Endodermal cell (in vitro differentiated cells): ENCODE results near the gene FGF12. TPM values are rescaled to one million over a fixed set of nuclear protein-coding genes. Genes with fewer than 3 reads are reported as not detected.

Experiments
- DNase-seq: peaks from one replicate; pipeline ENCODE4 v3.0.0-alpha.2; 2017
- H3K27ac ChIP-seq: 2 replicates; pipeline ENCODE4 v1.5.1; 2013; ENCODE audit warnings: mild to moderate bottlenecking, low read depth, low read length, moderate library complexity
- H3K27me3 ChIP-seq: 2 replicates; pipeline ENCODE4 v1.6.1; 2013; ENCODE audit warnings: mild to moderate bottlenecking, low read length, moderate library complexity; ENCODE audit not compliant: insufficient read depth, control insufficient read depth, poor library complexity, severe bottlenecking
- H3K36me3 ChIP-seq: 2 replicates; pipeline ENCODE4 v1.7.0; 2013; ENCODE audit warnings: mild to moderate bottlenecking, low read length, moderate library complexity; ENCODE audit not compliant: control insufficient read depth, insufficient read depth
- H3K4me1 ChIP-seq: one replicate; pipeline ENCODE4 v1.7.0; 2013; ENCODE audit warnings: low read length; ENCODE audit not compliant: control insufficient read depth, insufficient read depth
- H3K4me3 ChIP-seq: 2 replicates; pipeline ENCODE4 v1.5.1; 2013; ENCODE audit warnings: mild to moderate bottlenecking, low read length, moderate library complexity
- H3K9ac ChIP-seq: 2 replicates; pipeline ENCODE4 v1.6.1; 2013; ENCODE audit warnings: mild to moderate bottlenecking, low read length, moderate library complexity; ENCODE audit not compliant: poor library complexity, severe bottlenecking; ENCODE audit errors: extremely low read depth
- H3K9me3 ChIP-seq: 2 replicates; pipeline ENCODE4 v1.6.1; 2013; ENCODE audit warnings: mild to moderate bottlenecking, low read length, moderate library complexity; ENCODE audit not compliant: control insufficient read depth
- H3K27ac Mint-ChIP-seq: 2 replicates; pipeline ENCODE4 v1.8.0; 2020; ENCODE audit warnings: mixed read lengths
- H3K27me3 Mint-ChIP-seq: 2 replicates; pipeline ENCODE4 v1.8.0; 2021; ENCODE audit warnings: mild to moderate bottlenecking, mixed read lengths; ENCODE audit not compliant: insufficient read depth
- H3K36me3 Mint-ChIP-seq: 2 replicates; pipeline ENCODE4 v1.8.0; 2020; ENCODE audit warnings: low read depth, mixed read lengths
- H3K4me1 Mint-ChIP-seq: 2 replicates; pipeline ENCODE4 v1.8.0; 2020; ENCODE audit warnings: mixed read lengths
- H3K4me3 Mint-ChIP-seq: 2 replicates; pipeline ENCODE4 v1.8.0; 2020; ENCODE audit warnings: mild to moderate bottlenecking, moderate library complexity, mixed read lengths
- H3K9me3 Mint-ChIP-seq: 2 replicates; pipeline ENCODE4 v1.8.0; 2020; ENCODE audit warnings: mild to moderate bottlenecking, mixed read lengths
- WGBS, 2 experiments: methylation state at CpG; one replicate each; pipeline versions ENCODE4 v1.1.5 to v1.1.7; 2013; ENCODE audit warnings: missing lambda C conversion rate in 2 of 2, mixed read lengths in 1 of 2; ENCODE audit not compliant: insufficient coverage in 1 of 2, insufficient read length in 1 of 2; 5-methylcytosine and 5-hydroxymethylcytosine counted together
- total RNA-seq, 2 donors: library from RNA; stranded (reverse); fragmentation: NEBNext Ultra II Directional in 1 of 2; extraction: Animal tissue kit (Norgen Biotek cat#: 25700) in 1 of 2; gene quantifications; 2 replicates in 1 of 2; 3 replicates in 1 of 2; pipeline ENCODE4 v1.2.1, GENCODE V29; 2021
- TF ChIP-seq, protein P1 (sequence below): fragments of 200-600 bp; sonication (generic); conservative IDR thresholded peaks from 2 replicates; pipeline ENCODE4 v1.5.0; 2021; ENCODE audit warnings: antibody characterized with exemption, mild to moderate bottlenecking

FGF12 gene
- total RNA-seq, 2 donors from 2014 or later, result 22.9 to 25.2 TPM

DNA sequence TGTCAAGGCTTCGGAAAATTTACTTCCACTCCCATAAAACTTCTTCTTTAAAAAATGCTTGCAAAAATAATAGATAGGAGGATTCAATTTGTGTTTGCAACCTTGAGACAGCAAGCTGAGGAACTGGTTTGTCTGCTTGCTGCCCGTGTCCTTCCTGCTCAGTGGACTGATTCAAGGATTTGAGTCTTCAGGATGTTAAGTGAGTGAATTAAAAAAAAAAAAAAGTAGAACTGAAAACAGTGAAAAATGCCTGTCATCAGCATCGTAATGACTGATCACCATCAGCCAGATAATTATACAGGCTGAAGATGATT, 453.7 kb downstream of the FGF12 start:
- Histone ChIP-seq H3K27ac (no peak overlapping the region), H3K27me3 (no peaks in the 10 kb centered on the region), H3K4me1 (no peaks in the 10 kb centered on the region), H3K9ac (no peak overlapping the region), H3K4me3 (no peak overlapping the region), H3K36me3 (no peaks in the 10 kb centered on the region), H3K9me3 (no peaks in the 10 kb centered on the region)
- H3K4me3 Mint-ChIP-seq, result no peak overlapping the region
- TF ChIP-seq, protein P1, sequence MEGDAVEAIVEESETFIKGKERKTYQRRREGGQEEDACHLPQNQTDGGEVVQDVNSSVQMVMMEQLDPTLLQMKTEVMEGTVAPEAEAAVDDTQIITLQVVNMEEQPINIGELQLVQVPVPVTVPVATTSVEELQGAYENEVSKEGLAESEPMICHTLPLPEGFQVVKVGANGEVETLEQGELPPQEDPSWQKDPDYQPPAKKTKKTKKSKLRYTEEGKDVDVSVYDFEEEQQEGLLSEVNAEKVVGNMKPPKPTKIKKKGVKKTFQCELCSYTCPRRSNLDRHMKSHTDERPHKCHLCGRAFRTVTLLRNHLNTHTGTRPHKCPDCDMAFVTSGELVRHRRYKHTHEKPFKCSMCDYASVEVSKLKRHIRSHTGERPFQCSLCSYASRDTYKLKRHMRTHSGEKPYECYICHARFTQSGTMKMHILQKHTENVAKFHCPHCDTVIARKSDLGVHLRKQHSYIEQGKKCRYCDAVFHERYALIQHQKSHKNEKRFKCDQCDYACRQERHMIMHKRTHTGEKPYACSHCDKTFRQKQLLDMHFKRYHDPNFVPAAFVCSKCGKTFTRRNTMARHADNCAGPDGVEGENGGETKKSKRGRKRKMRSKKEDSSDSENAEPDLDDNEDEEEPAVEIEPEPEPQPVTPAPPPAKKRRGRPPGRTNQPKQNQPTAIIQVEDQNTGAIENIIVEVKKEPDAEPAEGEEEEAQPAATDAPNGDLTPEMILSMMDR, result no peak
- peaks cover 8% of the 10 kb centered on the region for H3K4me1 Mint-ChIP-seq
- peaks cover 2% of the 10 kb centered on the region for H3K36me3 Mint-ChIP-seq
- H3K9me3 Mint-ChIP-seq, result no peaks in the 10 kb centered on the region
- DNase-seq, result no peak
- 91 to 100% methylated on average over 1 to 3 of the region's 3 CpGs for WGBS, 2 experiments
- no peaks in the 10 kb centered on the region for H3K27me3 Mint-ChIP-seq
- H3K27ac Mint-ChIP-seq, result no peak overlapping the region

DNA sequence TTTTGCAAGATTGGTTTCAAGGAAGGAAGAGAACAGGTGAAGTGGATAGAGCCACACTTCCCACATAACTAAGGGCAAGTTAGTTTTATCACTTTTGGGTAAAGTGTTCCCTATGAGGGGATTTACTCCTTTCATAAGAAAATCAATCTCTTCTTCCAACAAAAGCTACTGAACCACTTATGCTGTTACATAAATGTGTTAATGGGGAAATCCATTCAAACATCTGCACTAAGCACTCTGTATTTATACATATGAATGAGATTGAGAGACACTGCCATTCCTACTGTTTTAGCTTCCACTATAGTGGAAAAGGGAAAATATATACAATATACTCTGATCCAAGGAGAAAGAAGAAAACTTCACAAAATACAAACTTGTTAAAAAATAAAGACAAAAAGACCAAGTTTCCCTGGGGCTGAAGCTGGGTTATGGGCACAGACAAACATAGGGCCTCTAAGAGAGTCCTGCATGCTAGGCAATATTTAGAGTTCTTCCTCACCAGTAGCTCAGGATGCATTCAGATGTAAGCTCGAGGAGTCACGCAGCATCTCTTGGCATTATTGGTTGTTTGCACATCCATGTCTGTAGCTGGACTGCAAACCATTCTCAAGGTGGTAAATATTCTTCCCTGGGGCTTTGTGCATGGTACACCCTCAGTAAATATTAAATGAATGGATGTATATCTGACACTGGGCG, 454.2 kb downstream of the FGF12 start:
- peaks cover 4% of the 10 kb centered on the region for H3K9me3 ChIP-seq
- TF ChIP-seq, protein P1, result no peak
- H3K36me3 Mint-ChIP-seq, result peaks cover 6% of the 10 kb centered on the region
- H3K4me1 ChIP-seq, result no peaks in the 10 kb centered on the region
- H3K36me3 ChIP-seq, result no peaks in the 10 kb centered on the region
- H3K27me3 Mint-ChIP-seq, result no peaks in the 10 kb centered on the region
- H3K27me3 ChIP-seq, result no peaks in the 10 kb centered on the region
- WGBS, 2 experiments, result 97 to 100% methylated on average over 2 to 3 of the region's 3 CpGs
- peak overlapping the region; percentile 27 for H3K27ac Mint-ChIP-seq
- no peak for DNase-seq
- H3K27ac ChIP-seq, result no peak overlapping the region
- H3K4me1 Mint-ChIP-seq, result peaks cover 8% of the 10 kb centered on the region
- H3K4me3 ChIP-seq, result no peak overlapping the region
- H3K4me3 Mint-ChIP-seq, result no peak overlapping the region
- no peak overlapping the region for H3K9ac ChIP-seq
- peaks cover 5% of the 10 kb centered on the region for H3K9me3 Mint-ChIP-seq

DNA sequence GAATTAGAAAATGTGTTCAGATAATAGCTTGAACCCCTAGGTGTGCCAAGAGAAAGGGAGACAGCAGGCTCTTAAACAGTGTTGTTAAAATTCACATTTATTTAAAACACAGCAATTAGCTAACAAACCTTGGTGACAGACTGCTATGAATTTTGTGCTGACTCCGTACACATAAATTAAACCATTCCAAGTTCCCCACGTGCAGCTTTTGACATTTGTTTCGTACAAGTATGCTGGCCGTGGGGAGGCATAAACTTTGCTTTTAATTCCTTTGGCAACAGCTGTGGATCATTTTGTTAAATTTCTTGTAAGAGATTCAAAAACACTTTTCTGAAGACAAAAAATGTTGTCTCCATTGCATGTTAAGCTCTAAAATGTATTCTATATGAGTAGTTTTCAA, 465.3 kb downstream of the FGF12 start:
- WGBS, 2 experiments, result 88 to 91% methylated on average over 1 to 4 of the region's 4 CpGs
- Histone ChIP-seq H3K27me3 (no peaks in the 10 kb centered on the region), H3K36me3 (no peaks in the 10 kb centered on the region), H3K4me3 (no peak overlapping the region), H3K9ac (no peak overlapping the region), H3K9me3 (no peaks in the 10 kb centered on the region), H3K4me1 (peaks cover 7% of the 10 kb centered on the region), H3K27ac (no peak overlapping the region)
- Mint-ChIP-seq H3K27ac (peak overlapping the region; percentile 11), H3K4me1 (peaks cover 30% of the 10 kb centered on the region), H3K36me3 (no peaks in the 10 kb centered on the region), H3K9me3 (no peaks in the 10 kb centered on the region), H3K4me3 (no peak overlapping the region), H3K27me3 (no peaks in the 10 kb centered on the region)
- TF ChIP-seq, protein P1, result no peak
- DNase-seq, result no peak
